NCI-H2081 treated with DMSO at 0.1 percent for 48 hours (cell line): Measurements from ENCODE around the gene BRWD1.

Experiments
- DNase-seq: peaks from one replicate; lab custom pipeline; 2025; lab: John Stamatoyannopoulos, UW

Gene BRWD1

GRCh38 chr21:39134288-39134810 is 179.1 kb downstream of the BRWD1 start:
- no peak for DNase-seq
